ENCODE measurements around the gene C19orf85.

C19orf85 gene

DNA sequence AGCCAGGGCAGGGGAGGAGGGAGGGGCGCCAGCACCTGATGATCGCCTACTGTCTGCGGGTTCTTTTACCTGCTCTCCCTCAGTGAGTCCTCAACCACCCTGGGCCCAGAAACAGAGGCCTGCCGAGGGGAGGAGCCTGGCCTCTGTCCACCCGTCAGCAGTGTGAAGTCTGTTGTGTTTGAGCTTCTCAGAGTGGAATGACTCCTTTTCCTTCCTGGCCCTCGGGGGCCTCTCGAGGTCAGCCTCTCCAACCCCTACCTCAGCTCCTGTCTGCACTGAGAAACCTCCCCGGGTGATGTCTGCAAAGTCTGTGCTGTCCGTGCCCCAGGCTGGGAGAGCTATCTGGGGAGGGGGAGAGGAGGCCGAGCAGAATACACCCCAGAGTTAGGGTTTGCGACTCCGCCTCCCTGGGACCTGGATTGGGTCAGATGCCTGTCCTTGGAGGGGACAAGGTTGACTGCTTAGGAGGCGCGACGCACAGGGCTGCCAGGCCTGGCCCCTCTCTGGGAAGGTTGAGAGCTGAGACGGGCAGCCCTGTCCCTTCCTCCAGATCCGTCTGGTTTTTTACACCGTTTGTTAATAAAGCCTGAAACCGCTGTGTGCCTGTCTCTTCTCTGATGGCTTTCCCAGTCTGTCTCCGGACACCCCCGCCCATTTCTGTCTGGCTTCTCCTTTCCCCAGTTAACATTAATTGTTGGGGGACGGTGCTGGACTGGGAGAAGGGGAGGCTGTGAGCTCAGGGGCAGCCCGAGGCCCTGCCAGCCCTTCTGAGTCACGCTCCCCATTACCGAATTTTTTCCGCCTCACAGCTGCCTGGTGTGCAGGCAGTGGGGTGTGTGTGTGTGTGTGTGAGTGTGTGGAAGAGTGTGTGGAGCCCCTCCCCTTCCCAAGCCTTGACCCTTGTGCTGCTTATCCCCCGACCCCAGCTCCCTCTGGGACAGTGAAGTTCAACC, 22.7 kb upstream of the C19orf85 start (continued):
- TF ChIP-seq, protein P1, sequence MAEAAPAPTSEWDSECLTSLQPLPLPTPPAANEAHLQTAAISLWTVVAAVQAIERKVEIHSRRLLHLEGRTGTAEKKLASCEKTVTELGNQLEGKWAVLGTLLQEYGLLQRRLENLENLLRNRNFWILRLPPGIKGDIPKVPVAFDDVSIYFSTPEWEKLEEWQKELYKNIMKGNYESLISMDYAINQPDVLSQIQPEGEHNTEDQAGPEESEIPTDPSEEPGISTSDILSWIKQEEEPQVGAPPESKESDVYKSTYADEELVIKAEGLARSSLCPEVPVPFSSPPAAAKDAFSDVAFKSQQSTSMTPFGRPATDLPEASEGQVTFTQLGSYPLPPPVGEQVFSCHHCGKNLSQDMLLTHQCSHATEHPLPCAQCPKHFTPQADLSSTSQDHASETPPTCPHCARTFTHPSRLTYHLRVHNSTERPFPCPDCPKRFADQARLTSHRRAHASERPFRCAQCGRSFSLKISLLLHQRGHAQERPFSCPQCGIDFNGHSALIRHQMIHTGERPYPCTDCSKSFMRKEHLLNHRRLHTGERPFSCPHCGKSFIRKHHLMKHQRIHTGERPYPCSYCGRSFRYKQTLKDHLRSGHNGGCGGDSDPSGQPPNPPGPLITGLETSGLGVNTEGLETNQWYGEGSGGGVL (tag by site-specific recombination; IDR thresholded peaks at IDR 0.05): peak; percentile 91
- TF ChIP-seq BCL11A (tag by site-specific recombination; IDR thresholded peaks at IDR 0.05; ENCODE audit: low read depth) (peak; percentile 78; the same call in 1 of the 2 replicates), ZNF555 (tag by site-specific recombination; conservative IDR thresholded peaks at IDR 0.05) (no peak), ZNF24 (tag by site-specific recombination; IDR thresholded peaks at IDR 0.05) (peak; percentile 50; the same call in 1 of the 2 replicates), SCRT1 (tag by site-specific recombination; IDR thresholded peaks at IDR 0.05; ENCODE audit: borderline replicate concordance) (no peak), BCL11B (tag by site-specific recombination; IDR thresholded peaks at IDR 0.05; ENCODE audit: low read depth) (peak; percentile 82; the same call in 1 of the 2 replicates), ZNF391 (tag by site-specific recombination; IDR thresholded peaks at IDR 0.05; ENCODE audit: borderline replicate concordance, low read depth) (0 out of 2 replicates have a peak, but pooled peaks have one; percentile 31), ZNF354C (tag by site-specific recombination; IDR thresholded peaks at IDR 0.05; ENCODE audit: borderline replicate concordance, low read depth) (no peak), ZNF174 (tag by site-specific recombination; IDR thresholded peaks at IDR 0.05) (no peak), ZNF292 (tag by site-specific recombination; IDR thresholded peaks at IDR 0.05; ENCODE audit: borderline replicate concordance, low read depth) (no peak), ZNF324 (tag by site-specific recombination; IDR thresholded peaks at IDR 0.05) (peak; percentile 31; the same call in 1 of the 2 replicates), ZNF335 (tag by site-specific recombination; conservative IDR thresholded peaks at IDR 0.05) (peak; percentile 69), ZFHX2 (tag by site-specific recombination; conservative IDR thresholded peaks at IDR 0.05) (peak; percentile 67), ZNF501 (tag by site-specific recombination; IDR thresholded peaks at IDR 0.05) (peak; percentile 45; the same call in 1 of the 2 replicates), SALL2 (tag by site-specific recombination; IDR thresholded peaks at IDR 0.05; ENCODE audit: borderline replicate concordance) (no peak), GLIS2 (tag by site-specific recombination; IDR thresholded peaks at IDR 0.05) (peak; percentile 40; the same call in 1 of the 2 replicates), ZNF10 (tag by site-specific recombination; IDR thresholded peaks at IDR 0.05) (peak; percentile 97), ZNF791 (tag by site-specific recombination; IDR thresholded peaks at IDR 0.05) (no peak; the same call in 1 of the 2 replicates), ZNF830 (tag by site-specific recombination; IDR thresholded peaks at IDR 0.05; ENCODE audit: low read depth) (no peak)
- TF ChIP-seq, protein P2, sequence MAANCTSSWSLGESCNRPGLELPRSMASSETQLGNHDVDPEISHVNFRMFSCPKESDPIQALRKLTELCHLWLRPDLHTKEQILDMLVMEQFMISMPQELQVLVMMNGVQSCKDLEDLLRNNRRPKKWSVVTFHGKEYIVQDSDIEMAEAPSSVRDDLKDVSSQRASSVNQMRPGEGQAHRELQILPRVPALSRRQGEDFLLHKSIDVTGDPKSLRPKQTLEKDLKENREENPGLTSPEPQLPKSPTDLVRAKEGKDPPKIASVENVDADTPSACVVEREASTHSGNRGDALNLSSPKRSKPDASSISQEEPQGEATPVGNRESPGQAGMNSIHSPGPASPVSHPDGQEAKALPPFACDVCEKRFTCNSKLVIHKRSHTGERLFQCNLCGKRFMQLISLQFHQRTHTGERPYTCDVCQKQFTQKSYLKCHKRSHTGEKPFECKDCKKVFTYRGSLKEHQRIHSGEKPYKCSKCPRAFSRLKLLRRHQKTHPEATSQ (tag by site-specific recombination; IDR thresholded peaks at IDR 0.05): no peak
- TF ChIP-seq, protein P3, sequence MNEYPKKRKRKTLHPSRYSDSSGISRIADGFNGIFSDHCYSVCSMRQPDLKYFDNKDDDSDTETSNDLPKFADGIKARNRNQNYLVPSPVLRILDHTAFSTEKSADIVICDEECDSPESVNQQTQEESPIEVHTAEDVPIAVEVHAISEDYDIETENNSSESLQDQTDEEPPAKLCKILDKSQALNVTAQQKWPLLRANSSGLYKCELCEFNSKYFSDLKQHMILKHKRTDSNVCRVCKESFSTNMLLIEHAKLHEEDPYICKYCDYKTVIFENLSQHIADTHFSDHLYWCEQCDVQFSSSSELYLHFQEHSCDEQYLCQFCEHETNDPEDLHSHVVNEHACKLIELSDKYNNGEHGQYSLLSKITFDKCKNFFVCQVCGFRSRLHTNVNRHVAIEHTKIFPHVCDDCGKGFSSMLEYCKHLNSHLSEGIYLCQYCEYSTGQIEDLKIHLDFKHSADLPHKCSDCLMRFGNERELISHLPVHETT (tag by site-specific recombination; IDR thresholded peaks at IDR 0.05): 0 out of 2 replicates have a peak, but pooled peaks have one; percentile 55
- TF ChIP-seq, protein P4, sequence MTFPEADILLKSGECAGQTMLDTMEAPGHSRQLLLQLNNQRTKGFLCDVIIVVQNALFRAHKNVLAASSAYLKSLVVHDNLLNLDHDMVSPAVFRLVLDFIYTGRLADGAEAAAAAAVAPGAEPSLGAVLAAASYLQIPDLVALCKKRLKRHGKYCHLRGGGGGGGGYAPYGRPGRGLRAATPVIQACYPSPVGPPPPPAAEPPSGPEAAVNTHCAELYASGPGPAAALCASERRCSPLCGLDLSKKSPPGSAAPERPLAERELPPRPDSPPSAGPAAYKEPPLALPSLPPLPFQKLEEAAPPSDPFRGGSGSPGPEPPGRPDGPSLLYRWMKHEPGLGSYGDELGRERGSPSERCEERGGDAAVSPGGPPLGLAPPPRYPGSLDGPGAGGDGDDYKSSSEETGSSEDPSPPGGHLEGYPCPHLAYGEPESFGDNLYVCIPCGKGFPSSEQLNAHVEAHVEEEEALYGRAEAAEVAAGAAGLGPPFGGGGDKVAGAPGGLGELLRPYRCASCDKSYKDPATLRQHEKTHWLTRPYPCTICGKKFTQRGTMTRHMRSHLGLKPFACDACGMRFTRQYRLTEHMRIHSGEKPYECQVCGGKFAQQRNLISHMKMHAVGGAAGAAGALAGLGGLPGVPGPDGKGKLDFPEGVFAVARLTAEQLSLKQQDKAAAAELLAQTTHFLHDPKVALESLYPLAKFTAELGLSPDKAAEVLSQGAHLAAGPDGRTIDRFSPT (tag by site-specific recombination; IDR thresholded peaks at IDR 0.05): peak; percentile 92
- TF ChIP-seq, protein P5, sequence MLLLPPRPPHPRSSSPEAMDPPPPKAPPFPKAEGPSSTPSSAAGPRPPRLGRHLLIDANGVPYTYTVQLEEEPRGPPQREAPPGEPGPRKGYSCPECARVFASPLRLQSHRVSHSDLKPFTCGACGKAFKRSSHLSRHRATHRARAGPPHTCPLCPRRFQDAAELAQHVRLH (tag by site-specific recombination; IDR thresholded peaks at IDR 0.05): no peak
- TF ChIP-seq, protein P6, sequence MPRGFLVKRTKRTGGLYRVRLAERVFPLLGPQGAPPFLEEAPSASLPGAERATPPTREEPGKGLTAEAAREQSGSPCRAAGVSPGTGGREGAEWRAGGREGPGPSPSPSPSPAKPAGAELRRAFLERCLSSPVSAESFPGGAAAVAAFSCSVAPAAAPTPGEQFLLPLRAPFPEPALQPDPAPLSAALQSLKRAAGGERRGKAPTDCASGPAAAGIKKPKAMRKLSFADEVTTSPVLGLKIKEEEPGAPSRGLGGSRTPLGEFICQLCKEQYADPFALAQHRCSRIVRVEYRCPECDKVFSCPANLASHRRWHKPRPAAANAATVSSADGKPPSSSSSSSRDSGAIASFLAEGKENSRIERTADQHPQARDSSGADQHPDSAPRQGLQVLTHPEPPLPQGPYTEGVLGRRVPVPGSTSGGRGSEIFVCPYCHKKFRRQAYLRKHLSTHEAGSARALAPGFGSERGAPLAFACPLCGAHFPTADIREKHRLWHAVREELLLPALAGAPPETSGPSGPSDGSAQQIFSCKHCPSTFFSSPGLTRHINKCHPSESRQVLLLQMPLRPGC (tag by site-specific recombination; IDR thresholded peaks at IDR 0.05): 0 out of 2 replicates have a peak, but pooled peaks have one; percentile 18
- TF ChIP-seq, protein P7, sequence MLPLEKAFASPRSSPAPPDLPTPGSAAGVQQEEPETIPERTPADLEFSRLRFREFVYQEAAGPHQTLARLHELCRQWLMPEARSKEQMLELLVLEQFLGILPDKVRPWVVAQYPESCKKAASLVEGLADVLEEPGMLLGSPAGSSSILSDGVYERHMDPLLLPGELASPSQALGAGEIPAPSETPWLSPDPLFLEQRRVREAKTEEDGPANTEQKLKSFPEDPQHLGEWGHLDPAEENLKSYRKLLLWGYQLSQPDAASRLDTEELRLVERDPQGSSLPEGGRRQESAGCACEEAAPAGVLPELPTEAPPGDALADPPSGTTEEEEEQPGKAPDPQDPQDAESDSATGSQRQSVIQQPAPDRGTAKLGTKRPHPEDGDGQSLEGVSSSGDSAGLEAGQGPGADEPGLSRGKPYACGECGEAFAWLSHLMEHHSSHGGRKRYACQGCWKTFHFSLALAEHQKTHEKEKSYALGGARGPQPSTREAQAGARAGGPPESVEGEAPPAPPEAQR (tag by site-specific recombination; IDR thresholded peaks at IDR 0.05): no peak
